Ishikawa (cell line): ENCODE data around the gene RECQL5.

Experiments
- CEBPB ChIP-seq: IDR thresholded peaks from 2 replicates; pipeline ENCODE4 v1.6.1; 2012
- CREB1 ChIP-seq: IDR thresholded peaks from 2 replicates; pipeline ENCODE4 v1.6.1; 2012; ENCODE audit warnings: low read depth
- EGR1 ChIP-seq: IDR thresholded peaks from 2 replicates; pipeline ENCODE4 v1.6.1; 2012
- EP300 ChIP-seq: IDR thresholded peaks from 2 replicates; pipeline ENCODE4 v1.6.1; 2012; ENCODE audit warnings: borderline replicate concordance
- FOXM1 ChIP-seq: IDR thresholded peaks from 2 replicates; pipeline ENCODE4 v1.6.1; 2012; ENCODE audit warnings: low read depth, borderline replicate concordance
- NFIC ChIP-seq: IDR thresholded peaks from 2 replicates; pipeline ENCODE4 v1.6.1; 2012
- RAD21 ChIP-seq: IDR thresholded peaks from 2 replicates; pipeline ENCODE4 v1.6.1; 2012; ENCODE audit warnings: low read depth
- TAF1 ChIP-seq: IDR thresholded peaks from 2 replicates; pipeline ENCODE4 v1.6.1; 2012; ENCODE audit warnings: low read depth, mild to moderate bottlenecking
- TCF12 ChIP-seq: IDR thresholded peaks from 2 replicates; pipeline ENCODE4 v1.6.1; 2012; ENCODE audit warnings: low read depth
- TEAD4 ChIP-seq: IDR thresholded peaks from 2 replicates; pipeline ENCODE4 v1.6.1; 2012
- USF1 ChIP-seq: IDR thresholded peaks from 2 replicates; pipeline ENCODE4 v1.6.1; 2012
- YY1 ChIP-seq: IDR thresholded peaks from 2 replicates; pipeline ENCODE4 v1.6.1; 2012; ENCODE audit warnings: low read depth
- ZBTB7A ChIP-seq: IDR thresholded peaks from 2 replicates; pipeline ENCODE4 v1.6.1; 2012; ENCODE audit warnings: low read depth
- TF ChIP-seq, protein P1 (sequence below): IDR thresholded peaks from 2 replicates; pipeline ENCODE4 v1.6.1; 2012; ENCODE audit warnings: low read depth, mild to moderate bottlenecking
- TF ChIP-seq, protein P2 (sequence below): IDR thresholded peaks from 2 replicates; pipeline ENCODE4 v1.6.1; 2012

Gene RECQL5

GRCh38 chr17:75685499-75685898 is 18.5 kb upstream of the RECQL5 start:
- TF ChIP-seq TCF12 (no peak), TEAD4 (no peak), CEBPB (no peak), USF1 (no peak), TAF1 (no peak), FOXM1 (no peak), EGR1 (no peak)
- TF ChIP-seq, protein P1, sequence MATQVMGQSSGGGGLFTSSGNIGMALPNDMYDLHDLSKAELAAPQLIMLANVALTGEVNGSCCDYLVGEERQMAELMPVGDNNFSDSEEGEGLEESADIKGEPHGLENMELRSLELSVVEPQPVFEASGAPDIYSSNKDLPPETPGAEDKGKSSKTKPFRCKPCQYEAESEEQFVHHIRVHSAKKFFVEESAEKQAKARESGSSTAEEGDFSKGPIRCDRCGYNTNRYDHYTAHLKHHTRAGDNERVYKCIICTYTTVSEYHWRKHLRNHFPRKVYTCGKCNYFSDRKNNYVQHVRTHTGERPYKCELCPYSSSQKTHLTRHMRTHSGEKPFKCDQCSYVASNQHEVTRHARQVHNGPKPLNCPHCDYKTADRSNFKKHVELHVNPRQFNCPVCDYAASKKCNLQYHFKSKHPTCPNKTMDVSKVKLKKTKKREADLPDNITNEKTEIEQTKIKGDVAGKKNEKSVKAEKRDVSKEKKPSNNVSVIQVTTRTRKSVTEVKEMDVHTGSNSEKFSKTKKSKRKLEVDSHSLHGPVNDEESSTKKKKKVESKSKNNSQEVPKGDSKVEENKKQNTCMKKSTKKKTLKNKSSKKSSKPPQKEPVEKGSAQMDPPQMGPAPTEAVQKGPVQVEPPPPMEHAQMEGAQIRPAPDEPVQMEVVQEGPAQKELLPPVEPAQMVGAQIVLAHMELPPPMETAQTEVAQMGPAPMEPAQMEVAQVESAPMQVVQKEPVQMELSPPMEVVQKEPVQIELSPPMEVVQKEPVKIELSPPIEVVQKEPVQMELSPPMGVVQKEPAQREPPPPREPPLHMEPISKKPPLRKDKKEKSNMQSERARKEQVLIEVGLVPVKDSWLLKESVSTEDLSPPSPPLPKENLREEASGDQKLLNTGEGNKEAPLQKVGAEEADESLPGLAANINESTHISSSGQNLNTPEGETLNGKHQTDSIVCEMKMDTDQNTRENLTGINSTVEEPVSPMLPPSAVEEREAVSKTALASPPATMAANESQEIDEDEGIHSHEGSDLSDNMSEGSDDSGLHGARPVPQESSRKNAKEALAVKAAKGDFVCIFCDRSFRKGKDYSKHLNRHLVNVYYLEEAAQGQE = no peak

DNA sequence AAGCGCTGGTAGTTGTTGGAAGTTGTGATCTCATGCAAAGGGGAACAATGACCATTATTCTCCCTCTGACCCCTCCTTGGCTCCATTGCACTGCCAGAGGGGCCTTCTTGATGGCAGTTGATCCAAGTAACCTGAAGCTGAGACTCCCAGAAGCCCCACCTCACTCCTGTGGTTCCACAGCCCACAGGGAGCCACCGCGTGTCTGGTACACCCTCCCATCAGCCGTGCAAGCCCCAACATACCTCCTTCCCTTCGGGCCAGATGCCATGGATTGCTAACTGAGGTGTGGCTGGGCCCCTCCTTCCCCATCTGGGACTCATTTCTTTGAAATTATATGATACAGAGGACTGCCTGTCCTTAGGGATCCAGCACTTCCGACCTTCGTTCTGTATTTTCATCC is 18.0 kb upstream of the RECQL5 start:
- TF ChIP-seq, protein P2, sequence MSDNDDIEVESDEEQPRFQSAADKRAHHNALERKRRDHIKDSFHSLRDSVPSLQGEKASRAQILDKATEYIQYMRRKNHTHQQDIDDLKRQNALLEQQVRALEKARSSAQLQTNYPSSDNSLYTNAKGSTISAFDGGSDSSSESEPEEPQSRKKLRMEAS = peak; percentile 94
- TF ChIP-seq, protein P1 = no peak
- TF ChIP-seq EP300 = peak; percentile 93
- peak; percentile 99 for TF ChIP-seq TEAD4
- TF ChIP-seq EGR1 = no peak
- no peak; the same call in 1 of the 2 replicates for TF ChIP-seq USF1
- peak; percentile 22; the same call in 1 of the 2 replicates for TF ChIP-seq CEBPB
- no peak for TF ChIP-seq CREB1
- TF ChIP-seq TAF1 = no peak
- TF ChIP-seq YY1 = peak; percentile 56
- TF ChIP-seq ZBTB7A = no peak
- no peak; the same call in 1 of the 2 replicates for TF ChIP-seq RAD21
- TF ChIP-seq TCF12 = peak; percentile 95
- TF ChIP-seq NFIC = peak; percentile 88
- peak; percentile 77; the same call in 1 of the 2 replicates for TF ChIP-seq FOXM1

- TF ChIP-seq ZBTB7A (no peak), TEAD4 (no peak), CEBPB (no peak), YY1 (no peak), TCF12 (no peak), USF1 (no peak), EP300 (no peak), TAF1 (no peak), NFIC (no peak), CREB1 (no peak)
- TF ChIP-seq, protein P1 = no peak
Measured at GRCh38 chr17:75684249-75684648, 17.3 kb upstream of the RECQL5 start.

DNA sequence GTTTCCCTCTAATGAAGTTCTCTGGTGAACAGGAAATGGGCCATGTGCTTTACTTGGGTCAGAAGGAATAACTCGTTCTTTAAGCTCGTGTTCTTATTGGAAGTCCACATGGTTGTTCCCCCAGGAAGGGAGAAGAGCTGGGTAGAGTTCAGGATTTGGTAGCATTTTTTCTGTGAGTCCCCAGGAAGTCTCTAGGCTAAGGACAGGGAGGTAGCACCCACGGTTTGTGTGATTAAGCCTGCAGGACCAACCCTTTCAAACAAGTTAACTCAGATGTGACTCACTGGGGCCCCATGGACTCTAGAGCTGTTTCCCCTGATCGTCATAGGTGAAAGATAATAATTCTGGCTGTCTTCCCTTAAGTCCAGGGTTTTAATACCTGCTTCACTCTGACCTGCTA is 16.6 kb upstream of the RECQL5 start:
- TF ChIP-seq ZBTB7A = no peak
- TF ChIP-seq, protein P1 = no peak
- no peak for TF ChIP-seq CREB1
- 0 out of 2 replicates have a peak, but pooled peaks have one; percentile 5 for TF ChIP-seq NFIC
- TF ChIP-seq RAD21 = no peak
- TF ChIP-seq, protein P2 = peak; percentile 45; the same call in 1 of the 2 replicates
- no peak for TF ChIP-seq CEBPB
